Adrenal gland (tissue), 5 donors: Measurements from ENCODE around the gene C12orf42.

Experiments used
- CTCF ChIP-seq, 6 experiments: fragments of 450-650 bp in 4 of 6; fragments of 200-600 bp in 2 of 6; sonication (generic) in 1 of 6; IDR thresholded peaks; 1 replicate in 5 of 6; 2 replicates in 1 of 6; pipeline versions ENCODE4 v1.5.1 to v1.8.0; 2016 to 2021; ENCODE audit warnings: antibody characterized with exemption in 6 of 6, mild to moderate bottlenecking in 2 of 6, moderate library complexity in 1 of 6
- POLR2A ChIP-seq, 2 donors: fragments of 450-650 bp; IDR thresholded peaks; one replicate each; pipeline ENCODE4 v1.6.1; 2017; ENCODE audit warnings: antibody characterized with exemption in 2 of 2, mild to moderate bottlenecking in 2 of 2, moderate library complexity in 1 of 2
- donor health status: DM: no; HTN: no; CAD: no.

GRCh38 chr12:103518899-103519298 lies 23.1 kb upstream of the C12orf42 start:
- TF ChIP-seq CTCF (IDR thresholded peaks at IDR 0.05) (no peak), POLR2A (IDR thresholded peaks at IDR 0.05) (no peak)
